ENCODE measurements around the gene PCDHGA9. TPM values are rescaled to one million over a fixed set of nuclear protein-coding genes. Genes with fewer than 3 reads are reported as not detected.
"Not testable (repeated sequence)": the region's sequence is repeated elsewhere in the genome, so short reads cannot be mapped to it uniquely, and the experiment has no call there.

Gene PCDHGA9
- total RNA-seq, 4 donors from 2014 or later, result 8.4 to 13.8 (median 11.9) TPM

DNA sequence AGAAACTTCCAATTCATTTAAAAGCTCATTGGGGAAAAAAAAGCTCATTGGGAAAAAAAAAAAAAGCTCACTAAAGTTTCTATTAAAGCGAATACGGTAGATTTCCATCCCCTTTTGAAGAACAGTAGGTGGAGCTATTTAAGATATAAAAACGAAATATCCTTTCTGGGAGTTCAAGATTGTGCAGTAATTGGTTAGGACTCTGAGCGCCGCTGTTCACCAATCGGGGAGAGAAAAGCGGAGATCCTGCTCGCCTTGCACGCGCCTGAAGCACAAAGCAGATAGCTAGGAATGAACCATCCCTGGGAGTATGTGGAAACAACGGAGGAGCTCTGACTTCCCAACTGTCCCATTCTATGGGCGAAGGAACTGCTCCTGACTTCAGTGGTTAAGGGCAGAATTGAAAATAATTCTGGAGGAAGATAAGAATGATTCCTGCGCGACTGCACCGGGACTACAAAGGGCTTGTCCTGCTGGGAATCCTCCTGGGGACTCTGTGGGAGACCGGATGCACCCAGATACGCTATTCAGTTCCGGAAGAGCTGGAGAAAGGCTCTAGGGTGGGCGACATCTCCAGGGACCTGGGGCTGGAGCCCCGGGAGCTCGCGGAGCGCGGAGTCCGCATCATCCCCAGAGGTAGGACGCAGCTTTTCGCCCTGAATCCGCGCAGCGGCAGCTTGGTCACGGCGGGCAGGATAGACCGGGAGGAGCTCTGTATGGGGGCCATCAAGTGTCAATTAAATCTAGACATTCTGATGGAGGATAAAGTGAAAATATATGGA lies 27.9 kb downstream of the PCDHGA9 start, which contains the start of gene PCDHGA12:
Gene PCDHGA12 (plus strand): TSS at position 176 of the 782 bp plus-strand sequence. CDS start 253 bp downstream, at position 429.
- peaks cover 6 to 100% (median 54%) of the 10 kb centered on the region in 4 donors for H3K9me3 ChIP-seq
- peak within 1 kb of the TSS in 2 of 4 donors; percentile 15 to 41 for H3K4me3 ChIP-seq
- peak in 1 of 2 donors; percentile 38 for DNase-seq (ENCODE audit: low spot score in 2 of 2)
- TF ChIP-seq POLR2A (IDR thresholded peaks at IDR 0.05), result no peak
- TF ChIP-seq, protein P1, sequence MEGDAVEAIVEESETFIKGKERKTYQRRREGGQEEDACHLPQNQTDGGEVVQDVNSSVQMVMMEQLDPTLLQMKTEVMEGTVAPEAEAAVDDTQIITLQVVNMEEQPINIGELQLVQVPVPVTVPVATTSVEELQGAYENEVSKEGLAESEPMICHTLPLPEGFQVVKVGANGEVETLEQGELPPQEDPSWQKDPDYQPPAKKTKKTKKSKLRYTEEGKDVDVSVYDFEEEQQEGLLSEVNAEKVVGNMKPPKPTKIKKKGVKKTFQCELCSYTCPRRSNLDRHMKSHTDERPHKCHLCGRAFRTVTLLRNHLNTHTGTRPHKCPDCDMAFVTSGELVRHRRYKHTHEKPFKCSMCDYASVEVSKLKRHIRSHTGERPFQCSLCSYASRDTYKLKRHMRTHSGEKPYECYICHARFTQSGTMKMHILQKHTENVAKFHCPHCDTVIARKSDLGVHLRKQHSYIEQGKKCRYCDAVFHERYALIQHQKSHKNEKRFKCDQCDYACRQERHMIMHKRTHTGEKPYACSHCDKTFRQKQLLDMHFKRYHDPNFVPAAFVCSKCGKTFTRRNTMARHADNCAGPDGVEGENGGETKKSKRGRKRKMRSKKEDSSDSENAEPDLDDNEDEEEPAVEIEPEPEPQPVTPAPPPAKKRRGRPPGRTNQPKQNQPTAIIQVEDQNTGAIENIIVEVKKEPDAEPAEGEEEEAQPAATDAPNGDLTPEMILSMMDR (IDR thresholded peaks at IDR 0.05), result peak in 1 of 5 experiments; percentile 15
- H3K27ac ChIP-seq, result no peak within 1 kb of the TSS
- no peaks in the 10 kb centered on the region for H3K27me3 ChIP-seq
- 15 to 23% methylated on average over 33 of the region's 33 CpGs for WGBS, 2 donors
- H3K36me3 ChIP-seq, result peaks cover 0 to 23% (median 0%) of the 10 kb centered on the region in 3 donors
- no peaks in the 10 kb centered on the region for H3K4me1 ChIP-seq

DNA sequence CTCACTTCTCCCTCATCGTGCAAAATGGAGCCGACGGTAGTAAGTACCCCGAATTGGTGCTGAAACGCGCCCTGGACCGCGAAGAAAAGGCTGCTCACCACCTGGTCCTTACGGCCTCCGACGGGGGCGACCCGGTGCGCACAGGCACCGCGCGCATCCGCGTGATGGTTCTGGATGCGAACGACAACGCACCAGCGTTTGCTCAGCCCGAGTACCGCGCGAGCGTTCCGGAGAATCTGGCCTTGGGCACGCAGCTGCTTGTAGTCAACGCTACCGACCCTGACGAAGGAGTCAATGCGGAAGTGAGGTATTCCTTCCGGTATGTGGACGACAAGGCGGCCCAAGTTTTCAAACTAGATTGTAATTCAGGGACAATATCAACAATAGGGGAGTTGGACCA lies 28.7 kb downstream of the PCDHGA9 start:
- peak overlapping the region in 2 of 4 donors; percentile 15 to 41 for H3K4me3 ChIP-seq
- no peak overlapping the region for H3K27ac ChIP-seq
- peaks cover 6 to 100% (median 51%) of the 10 kb centered on the region in 4 donors for H3K9me3 ChIP-seq
- 14 to 17% methylated on average over 19 to 37 of the region's 37 CpGs for WGBS, 2 donors
- TF ChIP-seq EP300 (IDR thresholded peaks at IDR 0.05), result no peak
- TF ChIP-seq, protein P1 (IDR thresholded peaks at IDR 0.05), result no peak
- TF ChIP-seq POLR2A (IDR thresholded peaks at IDR 0.05), result no peak
- DNase-seq (ENCODE audit: low spot score in 2 of 2), result no peak
- no peaks in the 10 kb centered on the region for H3K27me3 ChIP-seq
- peaks cover 0 to 17% (median 0%) of the 10 kb centered on the region in 3 donors for H3K36me3 ChIP-seq
- no peaks in the 10 kb centered on the region for H3K4me1 ChIP-seq

DNA sequence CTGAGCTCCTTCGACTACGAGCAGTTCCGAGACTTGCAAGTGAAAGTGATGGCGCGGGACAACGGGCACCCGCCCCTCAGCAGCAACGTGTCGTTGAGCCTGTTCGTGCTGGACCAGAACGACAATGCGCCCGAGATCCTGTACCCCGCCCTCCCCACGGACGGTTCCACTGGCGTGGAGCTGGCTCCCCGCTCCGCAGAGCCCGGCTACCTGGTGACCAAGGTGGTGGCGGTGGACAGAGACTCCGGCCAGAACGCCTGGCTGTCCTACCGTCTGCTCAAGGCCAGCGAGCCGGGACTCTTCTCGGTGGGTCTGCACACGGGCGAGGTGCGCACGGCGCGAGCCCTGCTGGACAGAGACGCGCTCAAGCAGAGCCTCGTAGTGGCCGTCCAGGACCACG lies 29.7 kb downstream of the PCDHGA9 start:
- Histone ChIP-seq H3K9me3 (peaks cover 3 to 100% (median 50%) of the 10 kb centered on the region in 4 donors), H3K36me3 (peaks cover 0 to 12% (median 0%) of the 10 kb centered on the region in 3 donors)
- not testable (repeated sequence) for H3K4me3 ChIP-seq; H3K27me3 ChIP-seq; DNase-seq (ENCODE audit: low spot score in 2 of 2); H3K4me1 ChIP-seq; H3K27ac ChIP-seq
- 42 to 48% methylated on average over 12 to 22 of the region's 38 CpGs for WGBS, 2 donors

DNA sequence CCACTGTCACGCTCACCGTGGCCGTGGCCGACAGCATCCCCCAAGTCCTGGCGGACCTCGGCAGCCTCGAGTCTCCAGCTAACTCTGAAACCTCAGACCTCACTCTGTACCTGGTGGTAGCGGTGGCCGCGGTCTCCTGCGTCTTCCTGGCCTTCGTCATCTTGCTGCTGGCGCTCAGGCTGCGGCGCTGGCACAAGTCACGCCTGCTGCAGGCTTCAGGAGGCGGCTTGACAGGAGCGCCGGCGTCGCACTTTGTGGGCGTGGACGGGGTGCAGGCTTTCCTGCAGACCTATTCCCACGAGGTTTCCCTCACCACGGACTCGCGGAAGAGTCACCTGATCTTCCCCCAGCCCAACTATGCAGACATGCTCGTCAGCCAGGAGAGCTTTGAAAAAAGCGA lies 30.1 kb downstream of the PCDHGA9 start:
- not testable (repeated sequence) for DNase-seq (ENCODE audit: low spot score in 2 of 2); H3K27ac ChIP-seq; H3K27me3 ChIP-seq; H3K4me3 ChIP-seq; H3K4me1 ChIP-seq
- H3K36me3 ChIP-seq, result peaks cover 0 to 12% (median 0%) of the 10 kb centered on the region in 3 donors
- peaks cover 0 to 100% (median 50%) of the 10 kb centered on the region in 4 donors for H3K9me3 ChIP-seq
- 26 to 35% methylated on average over 19 to 29 of the region's 29 CpGs for WGBS, 2 donors

DNA sequence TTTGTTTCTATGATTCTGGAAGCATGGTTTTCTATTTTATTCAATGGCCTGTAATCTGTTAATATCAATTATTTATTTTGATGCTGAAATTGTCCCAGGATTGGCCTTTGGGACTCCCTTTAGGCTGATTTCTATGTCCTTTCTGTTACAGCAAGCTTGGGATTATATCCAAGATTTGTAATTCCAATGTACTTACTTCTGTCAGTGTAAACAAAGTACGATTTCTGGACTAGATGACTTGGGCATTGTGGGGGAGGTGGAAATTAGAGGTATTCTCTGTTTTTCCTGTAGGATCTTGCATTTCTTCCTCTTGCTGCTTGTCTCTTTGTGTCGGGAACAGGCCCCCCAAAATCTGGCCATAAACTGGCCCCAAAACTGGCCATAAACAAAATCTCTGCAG lies 31.4 kb downstream of the PCDHGA9 start:
- no peak for DNase-seq (ENCODE audit: low spot score in 2 of 2)
- H3K9me3 ChIP-seq, result peaks cover 0 to 98% (median 46%) of the 10 kb centered on the region in 4 donors
- H3K36me3 ChIP-seq, result peaks cover 0 to 16% (median 0%) of the 10 kb centered on the region in 3 donors
- H3K27me3 ChIP-seq, result no peaks in the 10 kb centered on the region
- H3K4me1 ChIP-seq, result no peaks in the 10 kb centered on the region
- H3K4me3 ChIP-seq, result no peak overlapping the region
- WGBS, 2 donors, result 82 to 97% methylated on average over 2 of the region's 2 CpGs
- no peak overlapping the region for H3K27ac ChIP-seq
- TF ChIP-seq POLR2A (IDR thresholded peaks at IDR 0.05) (no peak), EP300 (IDR thresholded peaks at IDR 0.05) (no peak)
- TF ChIP-seq, protein P1 (IDR thresholded peaks at IDR 0.05), result no peak

DNA sequence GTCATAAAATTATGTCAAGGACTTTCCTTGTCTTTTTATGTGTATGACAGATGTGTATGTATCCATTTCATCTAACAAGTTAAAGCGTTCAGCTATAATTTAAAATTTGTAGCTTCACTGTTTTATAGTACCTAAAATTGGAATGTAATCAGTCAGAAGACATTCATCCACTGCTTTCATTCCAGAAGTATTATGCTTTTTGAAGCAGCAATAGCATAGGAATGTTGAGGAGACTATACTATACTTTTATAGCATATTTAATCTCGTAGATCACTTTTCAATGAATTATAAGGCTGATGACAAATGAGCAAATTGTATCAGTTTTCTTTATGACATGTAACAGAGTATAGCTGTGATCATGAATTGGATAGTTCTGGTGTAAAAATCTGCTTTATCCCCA lies 34.6 kb downstream of the PCDHGA9 start:
- 93 to 95% methylated on average over 2 of the region's 2 CpGs for WGBS, 2 donors

More for the DNA sequence above, 34.6 kb downstream of the PCDHGA9 start:
- Histone ChIP-seq H3K27ac (no peak overlapping the region), H3K27me3 (no peaks in the 10 kb centered on the region), H3K4me1 (no peaks in the 10 kb centered on the region), H3K4me3 (no peak overlapping the region), H3K36me3 (peaks cover 0 to 32% (median 0%) of the 10 kb centered on the region in 3 donors), H3K9me3 (peaks cover 0 to 98% (median 39%) of the 10 kb centered on the region in 4 donors)
- TF ChIP-seq POLR2A (IDR thresholded peaks at IDR 0.05) (no peak), EP300 (IDR thresholded peaks at IDR 0.05) (no peak)
- TF ChIP-seq, protein P1 (IDR thresholded peaks at IDR 0.05), result no peak
- DNase-seq (ENCODE audit: low spot score in 2 of 2), result no peak

Data from tibial nerve (tissue), 4 donors.